WI38 (cell line): ENCODE measurements around the gene C17orf75.
A peak's percentile ranks its signal among the peaks of the same experiment; 100 is the strongest.

Experiments
- H3K4me3 ChIP-seq: 2 replicates; pipeline ENCODE4 v1.5.1; 2011; ENCODE audit warnings: low read depth, mild to moderate bottlenecking, control low read depth, low read length
- CTCF ChIP-seq: IDR thresholded peaks from 2 replicates; pipeline ENCODE4 v1.5.1; 2012; ENCODE audit warnings: low read depth, mild to moderate bottlenecking, control low read depth, low read length

Gene C17orf75

GRCh38 chr17:32350666-32351418 is 8.9 kb upstream of the C17orf75 start:
- H3K4me3 ChIP-seq = peak overlapping the region; percentile 99
- TF ChIP-seq CTCF = no peak

GRCh38 chr17:32349854-32350665 is 8.1 kb upstream of the C17orf75 start, which contains the start of gene ZNF207:
Gene ZNF207 (plus strand): TSS chr17:32350157. CDS start chr17:32350286, 129 bp downstream.
- no peak for TF ChIP-seq CTCF

GRCh38 chr17:32349503-32349853 is 7.5 kb upstream of the C17orf75 start:
- no peak for TF ChIP-seq CTCF
- peak overlapping the region; percentile 99 for H3K4me3 ChIP-seq

More at GRCh38 chr17:32349854-32350665, 8.1 kb upstream of the C17orf75 start, which contains the start of gene ZNF207:
- H3K4me3 ChIP-seq = peak within 1 kb of the TSS; percentile 99

GRCh38 chr17:32348483-32348800 is 6.5 kb upstream of the C17orf75 start:
- no peak overlapping the region for H3K4me3 ChIP-seq
- no peak for TF ChIP-seq CTCF

- H3K4me3 ChIP-seq = no peak overlapping the region
Measured at GRCh38 chr17:32345951-32346600, 4.1 kb upstream of the C17orf75 start.

GRCh38 chr17:32342603-32343325 is 791 bp upstream of the C17orf75 start:
- TF ChIP-seq CTCF = no peak
- H3K4me3 ChIP-seq = no peak overlapping the region; the same call in 1 of the 2 replicates

More at GRCh38 chr17:32345951-32346600, 4.1 kb upstream of the C17orf75 start:
- no peak for TF ChIP-seq CTCF
